ENCODE results near the gene SAMD9. TPM values are rescaled to one million over a fixed set of nuclear protein-coding genes. Genes with fewer than 3 reads are reported as not detected.

Gene SAMD9
- total and polyA plus RNA-seq, 10 donors: 7.0 to 44.8 (median 30.9) TPM

DNA sequence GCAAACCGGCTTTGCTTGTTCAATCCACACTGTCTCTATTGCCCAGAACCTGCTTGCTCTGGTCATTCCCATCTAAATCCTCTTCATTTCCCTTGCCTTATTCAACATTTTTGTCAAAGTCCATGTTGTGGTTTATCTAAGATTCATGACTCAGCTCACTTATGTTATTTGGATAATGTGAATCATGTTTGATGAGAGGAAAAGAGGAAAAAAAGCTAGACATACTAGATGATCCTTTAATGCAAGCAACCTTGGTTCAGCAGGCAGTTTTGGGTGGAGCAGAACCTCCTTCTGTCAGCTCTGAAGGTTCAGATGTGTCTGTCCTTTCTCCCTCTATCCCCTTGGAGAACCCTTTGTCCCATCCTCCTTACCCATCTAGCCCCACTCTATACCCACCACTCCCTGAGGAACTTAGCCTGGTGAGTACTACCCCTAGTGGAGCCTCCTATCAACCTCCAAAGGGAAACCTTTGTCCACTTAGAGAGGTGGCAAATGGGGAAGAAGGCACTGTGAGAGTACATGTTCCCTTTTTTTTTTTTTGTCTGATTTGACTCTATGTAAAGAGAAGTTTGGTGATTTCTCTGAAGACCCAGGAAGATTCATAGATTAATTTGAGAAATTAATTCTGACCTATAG is 32.5 kb upstream of the SAMD9 start:
- Histone ChIP-seq H3K4me3 (no peak overlapping the region), H3K4me1 (peaks cover 8 to 54% (median 25%) of the 10 kb centered on the region in 6 donors), H3K27ac (peak overlapping the region in 3 of 8 donors; percentile 28 to 50 (median 37)), H3K27me3 (replicated peaks in 1 of 7) (no peaks in the 10 kb centered on the region), H3K36me3 (peaks cover 0 to 7% (median 0%) of the 10 kb centered on the region in 6 donors), H3K9me3 (no peaks in the 10 kb centered on the region)
- WGBS, 5 donors: 88 to 100% (median 91%) methylated on average over 1 of the region's 1 CpG
- DNase-seq: no peak
- intact Hi-C loops (cut with DNase I; ENCODE audit: low total_unique reads): no loop called here
- TF ChIP-seq, protein P1, sequence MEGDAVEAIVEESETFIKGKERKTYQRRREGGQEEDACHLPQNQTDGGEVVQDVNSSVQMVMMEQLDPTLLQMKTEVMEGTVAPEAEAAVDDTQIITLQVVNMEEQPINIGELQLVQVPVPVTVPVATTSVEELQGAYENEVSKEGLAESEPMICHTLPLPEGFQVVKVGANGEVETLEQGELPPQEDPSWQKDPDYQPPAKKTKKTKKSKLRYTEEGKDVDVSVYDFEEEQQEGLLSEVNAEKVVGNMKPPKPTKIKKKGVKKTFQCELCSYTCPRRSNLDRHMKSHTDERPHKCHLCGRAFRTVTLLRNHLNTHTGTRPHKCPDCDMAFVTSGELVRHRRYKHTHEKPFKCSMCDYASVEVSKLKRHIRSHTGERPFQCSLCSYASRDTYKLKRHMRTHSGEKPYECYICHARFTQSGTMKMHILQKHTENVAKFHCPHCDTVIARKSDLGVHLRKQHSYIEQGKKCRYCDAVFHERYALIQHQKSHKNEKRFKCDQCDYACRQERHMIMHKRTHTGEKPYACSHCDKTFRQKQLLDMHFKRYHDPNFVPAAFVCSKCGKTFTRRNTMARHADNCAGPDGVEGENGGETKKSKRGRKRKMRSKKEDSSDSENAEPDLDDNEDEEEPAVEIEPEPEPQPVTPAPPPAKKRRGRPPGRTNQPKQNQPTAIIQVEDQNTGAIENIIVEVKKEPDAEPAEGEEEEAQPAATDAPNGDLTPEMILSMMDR (IDR thresholded peaks at IDR 0.05 in 8 of 11, conservative IDR thresholded peaks at IDR 0.05 in 3 of 11): no peak
- no peak for TF ChIP-seq POLR2A (IDR thresholded peaks at IDR 0.05)
- TF ChIP-seq POLR2AphosphoS5 (IDR thresholded peaks at IDR 0.05): no peak

DNA sequence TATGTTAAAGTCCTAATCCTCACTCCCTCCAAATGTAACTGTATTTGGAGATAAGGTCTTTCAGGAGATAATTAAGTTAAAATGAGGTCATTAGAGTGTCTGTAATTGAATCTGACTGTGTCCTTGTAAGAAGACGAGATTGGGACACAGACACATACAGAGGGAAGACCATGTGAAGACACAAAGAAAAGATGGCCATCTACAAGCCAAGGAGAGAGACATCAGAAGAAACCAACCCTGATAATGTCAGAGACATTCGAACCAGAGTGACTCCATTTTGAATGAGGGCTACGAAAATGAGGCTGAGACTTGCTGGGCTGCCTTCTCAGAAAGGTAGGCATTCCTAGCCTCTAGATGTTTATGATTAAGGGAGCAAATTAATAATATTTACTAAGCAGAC is 30.9 kb upstream of the SAMD9 start:
- Histone ChIP-seq H3K9me3 (no peaks in the 10 kb centered on the region), H3K36me3 (peaks cover 0 to 23% (median 13%) of the 10 kb centered on the region in 6 donors), H3K27me3 (replicated peaks in 1 of 7) (no peaks in the 10 kb centered on the region), H3K4me3 (peak overlapping the region in 1 of 8 donors; percentile 71), H3K4me1 (peaks cover 8 to 64% (median 31%) of the 10 kb centered on the region in 6 donors), H3K27ac (peak overlapping the region; percentile 55 to 86 (median 82))
- DNase-seq: no peak
- intact Hi-C loops (cut with DNase I; ENCODE audit: low total_unique reads): no loop called here
- WGBS, 5 donors: 81 to 94% (median 85%) methylated on average over 3 of the region's 3 CpGs
- TF ChIP-seq POLR2AphosphoS5 (IDR thresholded peaks at IDR 0.05): no peak
- TF ChIP-seq POLR2A (IDR thresholded peaks at IDR 0.05): no peak

DNA sequence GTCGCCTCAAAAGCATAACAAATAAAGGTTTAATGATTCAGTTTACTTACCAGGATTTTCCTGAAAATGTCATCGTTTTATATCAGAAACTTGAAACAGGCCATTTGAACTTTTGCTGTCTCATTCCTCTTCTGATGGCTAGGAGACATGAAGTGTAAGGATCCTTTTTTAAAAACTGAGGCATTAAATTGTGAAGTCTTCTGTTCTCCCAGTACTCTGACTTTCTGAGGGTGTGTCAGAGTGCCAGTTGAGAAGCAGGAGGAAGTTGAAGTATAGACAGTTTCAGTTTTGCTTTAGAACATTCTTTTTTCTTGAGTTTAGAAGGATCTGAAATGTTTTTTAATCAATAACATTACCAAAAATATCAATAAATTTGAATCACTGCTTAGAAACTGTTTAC is 30.4 kb upstream of the SAMD9 start, which contains the start of gene SAMD9L:
Gene SAMD9L, minus strand, starts transcription at position 242 of the 400 bp plus-strand sequence. CDS start 12,414 bp downstream, outside the sequence.
- TF ChIP-seq POLR2A (IDR thresholded peaks at IDR 0.05) (no peak), POLR2AphosphoS5 (IDR thresholded peaks at IDR 0.05) (no peak)
- TF ChIP-seq, protein P1 (IDR thresholded peaks at IDR 0.05 in 8 of 11, conservative IDR thresholded peaks at IDR 0.05 in 3 of 11): no peak
- H3K27me3 ChIP-seq (replicated peaks in 1 of 7): no peaks in the 10 kb centered on the region
- H3K9me3 ChIP-seq: no peaks in the 10 kb centered on the region
- H3K27ac ChIP-seq: peak within 1 kb of the TSS; percentile 55 to 86 (median 82)
- H3K36me3 ChIP-seq: peaks cover 0 to 29% (median 19%) of the 10 kb centered on the region in 6 donors
- 2 to 12% (median 5%) methylated on average over 2 of the region's 2 CpGs for WGBS, 5 donors
- peaks cover 8 to 64% (median 31%) of the 10 kb centered on the region in 6 donors for H3K4me1 ChIP-seq
- H3K4me3 ChIP-seq: peak within 1 kb of the TSS; percentile 36 to 71 (median 52)
- intact Hi-C loops (cut with DNase I; ENCODE audit: low total_unique reads): no loop called here
- no peak for DNase-seq

DNA sequence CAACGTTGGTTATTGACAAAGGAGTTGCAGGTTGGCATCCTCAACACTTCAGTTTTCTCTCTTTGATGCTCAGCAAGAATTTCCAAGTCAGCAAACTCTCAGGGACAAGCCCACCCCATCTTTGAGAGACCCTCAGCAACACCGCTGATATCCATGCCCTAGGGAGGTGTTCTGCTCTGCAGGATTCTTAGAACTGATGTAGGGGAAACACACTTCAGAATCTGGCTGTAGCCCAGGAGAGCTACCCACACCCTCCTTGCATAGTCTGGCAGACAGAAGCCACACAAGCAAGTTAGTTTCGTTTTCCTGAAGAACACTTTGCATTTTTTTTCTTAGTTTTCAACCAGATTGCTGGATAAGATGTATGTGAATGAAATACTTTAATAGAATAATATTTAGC is 29.6 kb upstream of the SAMD9 start:
- H3K36me3 ChIP-seq: peaks cover 0 to 37% (median 27%) of the 10 kb centered on the region in 6 donors
- TF ChIP-seq POLR2A (IDR thresholded peaks at IDR 0.05): no peak
- TF ChIP-seq, protein P1 (IDR thresholded peaks at IDR 0.05 in 8 of 11, conservative IDR thresholded peaks at IDR 0.05 in 3 of 11): no peak
- TF ChIP-seq POLR2AphosphoS5 (IDR thresholded peaks at IDR 0.05): no peak
- no peaks in the 10 kb centered on the region for H3K27me3 ChIP-seq (replicated peaks in 1 of 7)
- H3K4me3 ChIP-seq: peak overlapping the region; percentile 36 to 71 (median 52)
- peaks cover 8 to 64% (median 31%) of the 10 kb centered on the region in 6 donors for H3K4me1 ChIP-seq
- intact Hi-C loops (cut with DNase I; ENCODE audit: low total_unique reads): no loop called here
- peak overlapping the region; percentile 55 to 86 (median 82) for H3K27ac ChIP-seq
- peak; percentile 64 for DNase-seq
- 0 to 4% (median 0%) methylated on average over 3 of the region's 3 CpGs for WGBS, 5 donors
- no peaks in the 10 kb centered on the region for H3K9me3 ChIP-seq

Measured in spleen (tissue), 11 donors.